Nephron (organoid): ENCODE measurements around the gene DNASE1L3.

Source experiments
- H3K27ac Mint-ChIP-seq, 3 experiments: 2 replicates each; pipeline ENCODE4 v1.8.0; 2020; ENCODE audit warnings: mixed read lengths in 3 of 3, mild to moderate bottlenecking in 2 of 3, moderate library complexity in 1 of 3
- H3K27me3 Mint-ChIP-seq: 2 replicates; pipeline ENCODE4 v1.8.0; 2021; ENCODE audit warnings: low read depth, mild to moderate bottlenecking, moderate library complexity, mixed read lengths
- H3K36me3 Mint-ChIP-seq: 2 replicates; pipeline ENCODE4 v1.8.0; 2020; ENCODE audit warnings: low read depth, mixed read lengths
- H3K4me1 Mint-ChIP-seq: 2 replicates; pipeline ENCODE4 v1.8.0; 2020; ENCODE audit warnings: mixed read lengths
- H3K4me3 Mint-ChIP-seq, 3 experiments: 2 replicates each; pipeline ENCODE4 v1.8.0; 2020; ENCODE audit warnings: mild to moderate bottlenecking in 3 of 3, mixed read lengths in 3 of 3, moderate library complexity in 2 of 3
- H3K9me3 Mint-ChIP-seq: 2 replicates; pipeline ENCODE4 v1.8.0; 2020; ENCODE audit warnings: mixed read lengths
- TF ChIP-seq, protein P1 (sequence below), 3 experiments: fragments of 200-600 bp; sonication (generic); IDR thresholded peaks; one replicate each; pipeline ENCODE4 v1.5.0; 2021; ENCODE audit warnings: antibody characterized with exemption in 3 of 3; ENCODE audit not compliant: unreplicated experiment in 3 of 3

DNASE1L3 gene

DNA sequence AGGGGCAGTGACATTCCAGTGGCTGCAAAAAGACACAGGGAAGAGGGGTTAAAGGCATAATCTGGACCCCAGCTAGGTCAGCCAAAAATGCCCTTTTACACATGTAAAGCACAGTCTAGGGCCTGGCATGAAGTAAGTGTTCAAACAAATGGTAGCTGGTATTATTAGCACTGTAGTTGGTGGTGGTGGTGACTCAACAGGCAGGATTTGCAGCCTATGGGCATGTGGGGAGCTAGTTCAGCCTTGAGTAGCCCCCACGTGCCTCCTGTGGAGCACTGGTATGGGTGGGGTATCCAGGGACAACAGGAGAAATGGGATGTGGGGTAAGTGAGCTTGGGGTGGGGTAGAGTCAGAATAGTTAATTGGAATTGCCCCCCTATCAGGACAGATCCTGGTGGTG lies 27.6 kb downstream of the DNASE1L3 start:
- H3K4me1 Mint-ChIP-seq: no peaks in the 10 kb centered on the region
- TF ChIP-seq, protein P1, sequence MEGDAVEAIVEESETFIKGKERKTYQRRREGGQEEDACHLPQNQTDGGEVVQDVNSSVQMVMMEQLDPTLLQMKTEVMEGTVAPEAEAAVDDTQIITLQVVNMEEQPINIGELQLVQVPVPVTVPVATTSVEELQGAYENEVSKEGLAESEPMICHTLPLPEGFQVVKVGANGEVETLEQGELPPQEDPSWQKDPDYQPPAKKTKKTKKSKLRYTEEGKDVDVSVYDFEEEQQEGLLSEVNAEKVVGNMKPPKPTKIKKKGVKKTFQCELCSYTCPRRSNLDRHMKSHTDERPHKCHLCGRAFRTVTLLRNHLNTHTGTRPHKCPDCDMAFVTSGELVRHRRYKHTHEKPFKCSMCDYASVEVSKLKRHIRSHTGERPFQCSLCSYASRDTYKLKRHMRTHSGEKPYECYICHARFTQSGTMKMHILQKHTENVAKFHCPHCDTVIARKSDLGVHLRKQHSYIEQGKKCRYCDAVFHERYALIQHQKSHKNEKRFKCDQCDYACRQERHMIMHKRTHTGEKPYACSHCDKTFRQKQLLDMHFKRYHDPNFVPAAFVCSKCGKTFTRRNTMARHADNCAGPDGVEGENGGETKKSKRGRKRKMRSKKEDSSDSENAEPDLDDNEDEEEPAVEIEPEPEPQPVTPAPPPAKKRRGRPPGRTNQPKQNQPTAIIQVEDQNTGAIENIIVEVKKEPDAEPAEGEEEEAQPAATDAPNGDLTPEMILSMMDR (IDR thresholded peaks at IDR 0.05; ENCODE audit: unreplicated experiment in 3 of 3): no peak
- H3K4me3 Mint-ChIP-seq: no peak overlapping the region
- H3K9me3 Mint-ChIP-seq: no peaks in the 10 kb centered on the region
- no peaks in the 10 kb centered on the region for H3K36me3 Mint-ChIP-seq
- H3K27ac Mint-ChIP-seq: no peak overlapping the region
- peaks cover 26% of the 10 kb centered on the region for H3K27me3 Mint-ChIP-seq

DNA sequence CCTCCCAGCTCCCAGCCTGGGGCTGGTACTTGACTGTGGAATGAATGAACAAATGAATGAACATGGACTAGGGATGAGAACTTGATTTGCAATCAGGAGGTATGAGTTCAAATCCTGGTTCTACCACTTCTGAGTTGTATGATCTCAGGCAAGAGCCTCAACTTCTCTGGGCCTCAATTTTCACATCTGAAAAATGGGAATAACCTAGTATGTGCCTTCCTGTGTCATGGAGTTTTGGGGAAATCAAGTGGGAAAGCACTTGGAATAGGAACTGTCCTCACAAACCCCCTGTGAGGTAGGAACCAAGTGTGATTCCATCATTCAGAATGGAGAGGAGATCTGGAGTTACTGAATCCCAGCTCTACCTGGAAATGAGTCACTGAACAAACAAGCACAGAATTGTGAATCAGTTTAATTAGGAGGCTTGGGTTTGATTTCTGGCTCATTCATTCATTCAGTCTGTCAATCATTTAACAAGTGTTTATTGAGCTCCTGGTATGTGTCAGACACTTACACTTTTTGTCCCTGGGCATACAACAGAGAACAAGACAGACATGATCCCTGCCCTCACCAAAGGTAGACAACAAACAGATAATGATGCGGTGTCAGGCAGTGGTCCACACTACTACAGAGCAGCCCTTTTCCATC lies 29.7 kb downstream of the DNASE1L3 start:
- H3K4me1 Mint-ChIP-seq: no peaks in the 10 kb centered on the region
- TF ChIP-seq, protein P1 (IDR thresholded peaks at IDR 0.05; ENCODE audit: unreplicated experiment in 3 of 3): no peak
- H3K36me3 Mint-ChIP-seq: no peaks in the 10 kb centered on the region
- H3K9me3 Mint-ChIP-seq: no peaks in the 10 kb centered on the region
- H3K27ac Mint-ChIP-seq: no peak overlapping the region
- H3K27me3 Mint-ChIP-seq: peaks cover 20% of the 10 kb centered on the region
- H3K4me3 Mint-ChIP-seq: no peak overlapping the region

DNA sequence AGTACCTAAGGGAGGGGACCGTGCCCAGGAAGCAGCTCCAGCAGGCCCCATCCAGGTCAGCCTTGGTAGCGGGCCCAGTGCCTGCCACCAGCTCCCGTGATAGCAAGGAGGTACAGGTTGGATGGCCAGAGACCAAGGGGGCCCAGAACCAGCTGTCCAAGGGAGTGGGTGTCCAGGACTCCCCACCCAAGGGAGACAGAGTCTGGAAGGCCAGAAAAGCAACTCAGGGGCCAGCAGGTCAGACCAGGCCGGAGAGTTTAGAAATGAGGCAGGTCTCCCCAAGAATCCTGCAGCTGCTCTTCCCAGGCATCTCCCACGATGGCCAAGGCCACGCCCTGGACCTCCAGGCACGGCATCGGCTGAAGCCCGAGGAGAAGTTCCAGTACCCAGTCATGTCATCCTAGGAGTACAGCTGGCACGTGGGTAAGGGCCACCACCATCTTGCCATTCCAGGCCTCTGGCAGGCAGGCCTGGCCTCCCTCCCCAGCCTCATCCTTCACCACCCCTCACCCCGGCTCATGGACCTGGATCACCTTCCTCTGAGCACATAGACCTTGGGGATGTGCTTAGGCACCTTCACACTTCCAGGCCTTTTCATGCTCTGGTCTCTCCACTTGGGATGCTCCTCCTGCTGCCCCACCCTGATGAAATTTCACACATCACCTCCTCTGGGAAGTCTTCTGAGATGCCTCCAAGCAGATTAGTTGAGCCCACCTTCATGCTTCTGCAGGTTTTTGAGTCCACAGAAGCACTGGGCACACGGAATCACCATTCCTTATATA lies 30.5 kb downstream of the DNASE1L3 start:
- no peaks in the 10 kb centered on the region for H3K36me3 Mint-ChIP-seq
- H3K4me1 Mint-ChIP-seq: peaks cover 6% of the 10 kb centered on the region
- peaks cover 16% of the 10 kb centered on the region for H3K27me3 Mint-ChIP-seq
- no peak overlapping the region for H3K4me3 Mint-ChIP-seq
- no peak overlapping the region for H3K27ac Mint-ChIP-seq
- TF ChIP-seq, protein P1 (IDR thresholded peaks at IDR 0.05; ENCODE audit: unreplicated experiment in 3 of 3): no peak
- H3K9me3 Mint-ChIP-seq: no peaks in the 10 kb centered on the region

DNA sequence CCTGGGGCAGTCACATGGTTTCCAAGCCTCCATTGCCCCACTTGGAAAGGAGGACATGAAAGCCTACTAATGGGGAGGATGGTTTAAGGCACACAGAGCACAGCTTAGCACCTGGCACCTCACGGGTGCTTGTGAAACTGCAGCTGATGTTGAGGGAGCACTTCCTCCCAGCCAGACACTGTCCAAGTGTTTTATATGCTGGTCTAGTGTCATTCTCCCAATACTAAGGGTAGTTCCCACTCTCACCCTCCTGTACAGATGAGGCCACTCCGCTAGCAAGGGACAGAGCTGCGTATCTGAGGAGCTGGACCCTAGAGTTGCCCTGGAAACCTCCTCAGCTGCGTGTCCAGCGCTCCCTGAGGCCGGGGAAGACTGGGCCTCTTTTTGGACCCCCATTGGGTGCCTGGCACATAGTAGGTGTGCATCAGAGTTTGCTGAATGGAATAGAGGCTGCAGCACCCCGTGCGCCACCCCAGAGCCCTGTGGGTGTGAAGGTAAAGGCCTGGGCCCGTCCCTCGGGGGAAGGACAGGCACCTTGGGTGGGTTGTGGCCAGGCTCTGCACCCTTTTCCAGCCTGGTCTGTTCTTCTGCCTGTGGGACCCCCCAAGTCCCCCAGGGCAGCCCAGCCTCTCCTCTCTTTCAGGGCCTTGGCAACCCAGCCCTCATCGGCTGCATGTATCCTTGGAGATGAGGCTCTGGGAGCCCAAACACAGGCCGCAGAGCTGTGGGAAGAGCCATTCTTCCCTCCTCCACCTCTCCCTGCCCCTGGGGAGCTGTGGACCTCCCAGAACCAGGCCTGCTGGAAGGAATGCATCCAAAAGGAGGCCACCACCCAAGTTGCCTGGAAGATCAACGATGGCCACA lies 31.3 kb downstream of the DNASE1L3 start:
- Mint-ChIP-seq H3K36me3 (no peaks in the 10 kb centered on the region), H3K9me3 (no peaks in the 10 kb centered on the region), H3K4me3 (no peak overlapping the region), H3K27ac (no peak overlapping the region), H3K4me1 (peaks cover 14% of the 10 kb centered on the region), H3K27me3 (peaks cover 13% of the 10 kb centered on the region)
- TF ChIP-seq, protein P1 (IDR thresholded peaks at IDR 0.05; ENCODE audit: unreplicated experiment in 3 of 3): no peak

DNA sequence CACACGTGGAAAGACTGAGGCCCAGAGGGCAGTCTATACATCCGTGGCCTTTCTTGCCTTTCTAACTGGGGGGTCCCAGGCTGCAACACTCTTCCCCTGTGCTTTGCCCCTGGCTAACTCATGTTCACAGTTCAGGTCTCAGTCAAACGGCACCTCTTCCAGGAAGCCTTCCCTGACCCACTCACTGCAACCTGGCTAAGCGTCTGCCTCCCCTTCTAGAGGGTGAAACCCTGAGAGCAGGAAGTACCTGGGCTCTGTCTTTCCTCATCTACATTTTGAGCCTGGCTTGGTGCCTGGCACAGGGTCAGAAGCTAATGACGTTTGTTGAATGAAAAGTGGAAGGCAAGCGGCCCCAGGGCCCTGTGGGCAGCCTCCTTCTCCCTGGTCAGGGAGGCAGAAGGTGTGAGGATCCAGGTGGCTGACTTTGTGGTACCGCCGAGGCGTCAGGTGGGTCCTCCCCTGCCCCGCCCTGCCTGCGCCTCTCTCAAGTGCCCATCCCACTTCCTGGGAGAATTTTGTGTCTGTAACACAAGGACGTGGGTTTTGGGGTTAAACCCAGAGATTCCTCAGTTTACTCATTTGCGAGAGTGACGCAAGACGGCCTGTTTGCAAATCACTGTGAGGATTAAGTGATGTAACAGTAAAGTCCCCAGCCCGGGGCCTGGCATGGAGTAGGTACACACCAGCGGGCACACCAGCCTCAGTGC lies 32.1 kb downstream of the DNASE1L3 start:
- no peaks in the 10 kb centered on the region for H3K36me3 Mint-ChIP-seq
- no peak overlapping the region for H3K27ac Mint-ChIP-seq
- no peaks in the 10 kb centered on the region for H3K9me3 Mint-ChIP-seq
- peaks cover 18% of the 10 kb centered on the region for H3K4me1 Mint-ChIP-seq
- H3K4me3 Mint-ChIP-seq: peak overlapping the region; percentile 70 to 77 (median 73)
- TF ChIP-seq, protein P1 (IDR thresholded peaks at IDR 0.05; ENCODE audit: unreplicated experiment in 3 of 3): no peak
- H3K27me3 Mint-ChIP-seq: peaks cover 8% of the 10 kb centered on the region
